GM21447 (cell line): ENCODE measurements around the gene ADGRV1.
A peak's percentile ranks its signal among the peaks of the same experiment; 100 is the strongest.
"Not testable (repeated sequence)": the region's sequence is repeated elsewhere in the genome, so short reads cannot be mapped to it uniquely, and the experiment has no call there.

Experiments used
- ATAC-seq: cut with Tn5 transposase; IDR thresholded peaks from one replicate; pipeline ENCODE4 v1.9.1; 2021; ENCODE audit not compliant: unreplicated experiment

Gene ADGRV1

GRCh38 chr5:90703932-90704331 is 145.3 kb downstream of the ADGRV1 start:
- no peak for ATAC-seq

GRCh38 chr5:90707698-90708097 is 149.1 kb downstream of the ADGRV1 start:
- no peak for ATAC-seq

GRCh38 chr5:90709323-90710155 is 150.9 kb downstream of the ADGRV1 start:
- ATAC-seq = peak; percentile 77

- ATAC-seq = no peak
These were observed 159.8 kb downstream of the ADGRV1 start for GRCh38 chr5:90718387-90718786.

GRCh38 chr5:90739567-90739966 is 181.0 kb downstream of the ADGRV1 start:
- ATAC-seq = no peak

GRCh38 chr5:90740244-90740799 is 181.7 kb downstream of the ADGRV1 start:
- ATAC-seq = no peak

GRCh38 chr5:90741022-90741564 is 182.5 kb downstream of the ADGRV1 start:
- ATAC-seq = no peak

- ATAC-seq = no peak
These were observed 187.5 kb downstream of the ADGRV1 start for GRCh38 chr5:90746119-90746518.

GRCh38 chr5:90747175-90747574 is 188.6 kb downstream of the ADGRV1 start:
- no peak for ATAC-seq

- ATAC-seq = no peak
These were observed 189.1 kb downstream of the ADGRV1 start for GRCh38 chr5:90747693-90748092.

- ATAC-seq = no peak
These were observed 200.5 kb downstream of the ADGRV1 start for GRCh38 chr5:90759119-90759518.

- ATAC-seq = no peak
These were observed 209.1 kb downstream of the ADGRV1 start for GRCh38 chr5:90767710-90768109.

- ATAC-seq = not testable (repeated sequence)
These were observed 211.5 kb downstream of the ADGRV1 start for GRCh38 chr5:90770006-90770541.

GRCh38 chr5:90777959-90778358 is 219.4 kb downstream of the ADGRV1 start:
- ATAC-seq = no peak

GRCh38 chr5:90783460-90784333 is 225.1 kb downstream of the ADGRV1 start:
- ATAC-seq = no peak

GRCh38 chr5:90786756-90787155 is 228.2 kb downstream of the ADGRV1 start:
- no peak for ATAC-seq

GRCh38 chr5:90792725-90793124 is 234.1 kb downstream of the ADGRV1 start:
- ATAC-seq = no peak

GRCh38 chr5:90793183-90793582 is 234.6 kb downstream of the ADGRV1 start:
- no peak for ATAC-seq

GRCh38 chr5:90796919-90797318 is 238.3 kb downstream of the ADGRV1 start:
- ATAC-seq = not testable (repeated sequence)

GRCh38 chr5:90800082-90800481 is 241.5 kb downstream of the ADGRV1 start:
- not testable (repeated sequence) for ATAC-seq

- ATAC-seq = not testable (repeated sequence)
These were observed 241.9 kb downstream of the ADGRV1 start for GRCh38 chr5:90800515-90800914.
